HepG2 (cell line): ENCODE measurements around the gene KCNJ2. TPM values are rescaled to one million over a fixed set of nuclear protein-coding genes. Genes with fewer than 3 reads are reported as not detected.

Experiments used
- ATAC-seq: fragments of 200-7000 bp; cut with Tn5 transposase; 3 replicates; pipeline ENCODE4 v1.9.1; 2020; ENCODE audit warnings: mild to moderate bottlenecking, moderate library complexity
- BruUV-seq: library from RNA; stranded (reverse); fragments of 400-500 nt; replicated peaks from 2 replicates; lab custom pipeline; 2021; lab: Mats Ljungman, UMichigan
- CTCF ChIA-PET: fragments of 300-600 bp; formaldehyde crosslinking; extraction: SDS; loops from one replicate; lab custom pipeline; 2021; ENCODE audit warnings: low total read pairs, inconsistent platforms, low intra/inter-chr PET ratio; lab: Yijun Ruan, JAX
- POLR2A ChIA-PET: fragments of 350-600 bp; sonication (Branson Sonifier 250); formaldehyde crosslinking; loops from one replicate; lab custom pipeline; 2020; ENCODE audit warnings: antibody characterized with exemption, inconsistent platforms; lab: Yijun Ruan, JAX
- DNase-seq: peaks from one replicate; pipeline ENCODE4 v3.0.0-alpha.2; 2015; ENCODE audit warnings: low spot score
- FAIRE-seq: peaks from 3 replicates; lab custom pipeline; 2011; peaks lifted over from hg19 to GRCh38; lab: Jason Lieb, UNC
- H2AFZ ChIP-seq: one replicate; pipeline ENCODE4 v1.6.1; 2011; ENCODE audit warnings: low read length, inconsistent platforms
- H3K27ac ChIP-seq: fragments of 300-600 bp; 3 replicates; pipeline ENCODE4 v1.8.0; 2011; ENCODE audit warnings: mixed run types, mild to moderate bottlenecking, mixed read lengths, low read length, inconsistent platforms; ENCODE audit not compliant: insufficient read depth; ENCODE audit errors: extremely low read length
- H3K27me3 ChIP-seq, 2 experiments: fragments of 200-600 bp in 1 of 2; 2 replicates in 1 of 2; 3 replicates in 1 of 2; pipeline versions ENCODE4 v1.6.0 to v1.8.0; 2011; ENCODE audit warnings: low read length in 2 of 2, mild to moderate bottlenecking in 2 of 2, moderate library complexity in 2 of 2, inconsistent platforms in 1 of 2; ENCODE audit not compliant: insufficient read depth in 2 of 2, control insufficient read depth in 1 of 2
- H3K36me3 ChIP-seq, 2 experiments: fragments of 200-600 bp in 1 of 2; replicated peaks in 1 of 2; 2 replicates in 1 of 2; 3 replicates in 1 of 2; pipeline versions ENCODE4 v1.5.1 to v1.8.0; 2011; ENCODE audit warnings: low read length in 2 of 2, inconsistent platforms in 1 of 2; ENCODE audit not compliant: insufficient read depth in 2 of 2, control insufficient read depth in 1 of 2
- H3K4me1 ChIP-seq: 2 replicates; pipeline ENCODE4 v1.5.1; 2012; ENCODE audit warnings: low read length, inconsistent platforms; ENCODE audit not compliant: insufficient read depth
- H3K4me2 ChIP-seq: 2 replicates; pipeline ENCODE4 v1.6.0; 2011; ENCODE audit warnings: low read depth, low read length, inconsistent platforms
- H3K4me3 ChIP-seq, 3 experiments: fragments of 200-600 bp in 1 of 3; sonication (generic), shearing (Covaris generic) in 1 of 3; replicated peaks in 1 of 3; 2 replicates each; pipeline ENCODE4 v1.5.1; 2011 to 2016; ENCODE audit warnings: low read length in 3 of 3, inconsistent platforms in 2 of 3, low read depth in 2 of 3, mild to moderate bottlenecking in 2 of 3, control low read depth in 1 of 3, mixed read lengths in 1 of 3; ENCODE audit not compliant: insufficient read depth in 1 of 3
- H3K79me2 ChIP-seq: one replicate; pipeline ENCODE4 v1.6.1; 2011; ENCODE audit warnings: low read length, inconsistent platforms; ENCODE audit not compliant: insufficient read depth
- H3K9ac ChIP-seq: 2 replicates; pipeline ENCODE4 v1.6.0; 2011; ENCODE audit warnings: mild to moderate bottlenecking, low read depth, low read length, inconsistent platforms; ENCODE audit not compliant: insufficient read depth
- H3K9me3 ChIP-seq: 2 replicates; pipeline ENCODE4 v1.5.1; 2012; ENCODE audit warnings: mild to moderate bottlenecking, low read length
- H4K20me1 ChIP-seq: 2 replicates; pipeline ENCODE4 v1.6.0; 2011; ENCODE audit warnings: inconsistent platforms, mild to moderate bottlenecking, low read length, moderate library complexity; ENCODE audit not compliant: insufficient read depth
- KAT2B ChIP-seq: fragments of 150-350 bp; IDR thresholded peaks from 2 replicates; pipeline ENCODE4 v1.6.1; 2014; ENCODE audit warnings: low read depth, low read length, borderline replicate concordance
- KMT2A ChIP-seq: sonication (generic); formaldehyde crosslinking; IDR thresholded peaks from 2 replicates; pipeline ENCODE4 v1.4.0; 2020; ENCODE audit warnings: missing genetic modification reagents
- NFE2L2 ChIP-seq: fragments of 150-350 bp; IDR thresholded peaks from 2 replicates; pipeline ENCODE4 v1.6.1; 2014; ENCODE audit warnings: low read length
- NFKB2 ChIP-seq: sonication (generic); formaldehyde crosslinking; IDR thresholded peaks from 2 replicates; pipeline ENCODE4 v1.4.0; 2020; ENCODE audit warnings: missing genetic modification reagents, borderline replicate concordance
- STAT6 ChIP-seq: sonication (generic); formaldehyde crosslinking; IDR thresholded peaks from 2 replicates; pipeline ENCODE4 v1.4.0; 2020; ENCODE audit warnings: missing genetic modification reagents, mild to moderate bottlenecking, borderline replicate concordance
- ZNF24 ChIP-seq: fragments of 450-650 bp; IDR thresholded peaks from 2 replicates; pipeline ENCODE4 v1.6.1; 2017; ENCODE audit warnings: antibody characterized with exemption, mild to moderate bottlenecking
- ZNF558 ChIP-seq: sonication (generic); formaldehyde crosslinking; IDR thresholded peaks from 2 replicates; pipeline ENCODE4 v1.9.0; 2022; ENCODE audit warnings: mild to moderate bottlenecking, missing genetic modification reagents, borderline replicate concordance
- ZNF589 ChIP-seq: sonication (generic); formaldehyde crosslinking; conservative IDR thresholded peaks from 2 replicates; pipeline ENCODE4 v1.8.0; 2022; ENCODE audit warnings: mild to moderate bottlenecking, moderate library complexity, missing genetic modification reagents
- ZNF644 ChIP-seq: IDR thresholded peaks from 2 replicates; pipeline ENCODE4 v1.6.1; 2016; ENCODE audit warnings: low read depth
- ZNF710 ChIP-seq: sonication (generic); formaldehyde crosslinking; IDR thresholded peaks from 2 replicates; pipeline ENCODE4 v1.5.0; 2020; ENCODE audit warnings: mild to moderate bottlenecking, missing genetic modification reagents, borderline replicate concordance
- ZNF777 ChIP-seq: sonication (generic); formaldehyde crosslinking; IDR thresholded peaks from 2 replicates; pipeline ENCODE4 v1.4.0; 2020; ENCODE audit warnings: missing genetic modification reagents
- ZNF891 ChIP-seq: sonication (generic); formaldehyde crosslinking; IDR thresholded peaks from 2 replicates; pipeline ENCODE4 v1.5.0; 2020; ENCODE audit warnings: mild to moderate bottlenecking, missing genetic modification reagents
- WGBS: methylation state at CpG from one replicate; pipeline ENCODE4 v1.1.6; 2017; ENCODE audit warnings: low lambda C conversion rate; 5-methylcytosine and 5-hydroxymethylcytosine counted together
- in situ Hi-C: cut with HindIII; loops from 2 replicates; pipeline ENCODE4 v1.10.0; 2017; ENCODE audit warnings: low pct_unique_long_range_greater_than_20kb; ENCODE audit not compliant: extremely low pct_ligation_motif_present
- intact Hi-C: fragments of 100-400 bp; cut with micrococcal nuclease; formaldehyde crosslinking; loops from one replicate; pipeline ENCODE4 v1.10.0; 2022; ENCODE audit not compliant: unreplicated experiment
- polyA plus RNA-seq, 8 experiments: library from polyadenylated mRNA; depleted of rRNA in 3 of 8; stranded (reverse) in 7 of 8; unstranded in 1 of 8; fragments of >200 nt; fragmentation: Illumina TruSeq in 4 of 8; extraction: Trizol in 4 of 8; gene quantifications; 2 replicates each; pipeline versions ENCODE4 v1.2.1 to v1.2.3, GENCODE V29; 2011 to 2016; ENCODE audit warnings: low read depth in 4 of 8, missing spikeins in 1 of 8, mixed read lengths in 1 of 8; ENCODE audit not compliant: insufficient read depth in 1 of 8
- total RNA-seq, 5 experiments: library from RNA; depleted of rRNA; stranded (reverse); fragments of >200 nt; fragmentation: Illumina TruSeq; extraction: Trizol; gene quantifications; 2 replicates each; pipeline ENCODE4 v1.2.3, GENCODE V29; 2016; ENCODE audit warnings: low read depth in 1 of 5

Gene KCNJ2
- total and polyA plus RNA-seq, 2 of the 13 experiments (the other 11 are each of a cell fraction or from before 2014, with no cell fraction given) = not detected

GRCh38 chr17:70165383-70165782 lies 3.9 kb upstream of the KCNJ2 start:
- TF ChIP-seq ZNF891 (CRISPR knock-in tag) (no peak), ZNF589 (CRISPR knock-in tag) (no peak), ZNF710 (CRISPR knock-in tag) (no peak), ZNF777 (CRISPR knock-in tag) (no peak), STAT6 (CRISPR knock-in tag) (no peak), ZNF24 (no peak), KAT2B (no peak), ZNF644 (CRISPR knock-in tag) (no peak), NFKB2 (no peak), ZNF558 (CRISPR knock-in tag) (no peak), NFE2L2 (no peak), KMT2A (CRISPR knock-in tag) (no peak)
- TF ChIP-seq, all 625 proteins: peak for 0
- CTCF ChIA-PET = no interaction called here

More at GRCh38 chr17:70165383-70165782, 3.9 kb upstream of the KCNJ2 start:
- ATAC-seq (no peak), FAIRE-seq (no peak), DNase-seq (no peak)
- no peak overlapping the region for H3K9ac ChIP-seq
- no peaks in the 10 kb centered on the region for H3K36me3 ChIP-seq
- peaks cover 0 to 31% of the 10 kb centered on the region in 2 experiments; a peak in 3 of 5 replicates for H3K27me3 ChIP-seq
- no peaks in the 10 kb centered on the region for H3K79me2 ChIP-seq
- POLR2A ChIA-PET = no interaction called here
- BruUV-seq = no TSS peak
- H3K4me3 ChIP-seq = no peak overlapping the region
- no peaks in the 10 kb centered on the region for H4K20me1 ChIP-seq
- intact Hi-C loops (no loop called here), in situ Hi-C loops (no loop called here)
- no peak overlapping the region for H3K27ac ChIP-seq
- no peak overlapping the region for H3K4me2 ChIP-seq
- H2AFZ ChIP-seq = no peak overlapping the region
- peaks cover 6% of the 10 kb centered on the region for H3K4me1 ChIP-seq
- no peaks in the 10 kb centered on the region for H3K9me3 ChIP-seq
- WGBS = 4% methylated on average over 2 of the region's 2 CpGs
